SU-DHL-6 (cell line): Measurements from ENCODE around the gene PWP1.

Experiments
- CTCF ChIP-seq: fragments of 200-600 bp; sonication (generic); IDR thresholded peaks from one replicate; pipeline ENCODE4 v1.5.1; 2017; ENCODE audit warnings: antibody characterized with exemption, mild to moderate bottlenecking, low read length, moderate library complexity; ENCODE audit not compliant: insufficient read depth, poor library complexity, severe bottlenecking
- EZH2phosphoT487 ChIP-seq: fragments of 200-600 bp; sonication (generic), shearing (Covaris generic); conservative IDR thresholded peaks from 2 replicates; pipeline ENCODE4 v1.6.1; 2018; ENCODE audit warnings: mild to moderate bottlenecking, antibody characterized with exemption, low read length, moderate library complexity, mixed read lengths

DNA sequence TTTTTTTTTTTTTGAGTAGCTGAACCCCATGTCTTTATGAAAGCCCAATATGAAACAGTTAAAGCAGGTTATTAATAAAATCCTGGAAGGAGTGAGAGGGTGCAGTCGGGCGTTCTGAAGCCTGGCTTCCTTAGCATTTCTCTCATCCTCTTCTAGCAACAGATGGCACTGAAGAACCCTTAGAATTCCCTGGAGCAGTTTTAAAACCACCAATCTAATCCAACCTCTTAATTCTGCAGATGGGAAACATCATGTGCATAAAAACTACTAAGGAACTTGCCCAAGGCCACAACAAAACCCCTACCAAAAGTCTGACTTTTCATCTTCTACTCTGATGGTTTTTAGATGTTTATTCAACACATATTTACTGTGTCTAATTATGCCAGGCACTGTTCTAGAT lies 50.2 kb downstream of the PWP1 start:
- TF ChIP-seq CTCF (no peak), EZH2phosphoT487 (no peak)
